Fibroblast of lung (primary cell): ENCODE results near the gene JPH2. TPM values are rescaled to one million over a fixed set of nuclear protein-coding genes. Genes with fewer than 3 reads are reported as not detected.

ENCODE experiments used
- DNase-seq, 2 donors: peaks; one replicate each; pipeline versions ENCODE4 v3.0.0 to v3.0.0-alpha.2; 2010; ENCODE audit warnings: low read depth in 2 of 2
- H2AFZ ChIP-seq: 2 replicates; pipeline ENCODE4 v1.5.1; 2012; ENCODE audit warnings: low read length, control low read depth, inconsistent platforms
- H3K27ac ChIP-seq: 2 replicates; pipeline ENCODE4 v1.5.1; 2011; ENCODE audit warnings: low read length, control low read depth; ENCODE audit not compliant: insufficient read depth
- H3K27me3 ChIP-seq: 2 replicates; pipeline ENCODE4 v1.5.1; 2011; ENCODE audit warnings: mild to moderate bottlenecking, low read length; ENCODE audit not compliant: control insufficient read depth, insufficient read depth
- H3K36me3 ChIP-seq: 2 replicates; pipeline ENCODE4 v1.5.1; 2011; ENCODE audit warnings: low read length; ENCODE audit not compliant: control insufficient read depth, insufficient read depth
- H3K4me1 ChIP-seq: 2 replicates; pipeline ENCODE4 v1.5.1; 2011; ENCODE audit warnings: low read length; ENCODE audit not compliant: control insufficient read depth, insufficient read depth; ENCODE audit errors: extremely low read depth
- H3K4me2 ChIP-seq: 2 replicates; pipeline ENCODE4 v1.5.1; 2011; ENCODE audit warnings: low read length, control low read depth; ENCODE audit not compliant: insufficient read depth; ENCODE audit errors: extremely low read depth
- H3K4me3 ChIP-seq, 4 experiments: fragments of 200-600 bp in 1 of 4; sonication (generic) in 1 of 4; replicated peaks in 1 of 4; 2 replicates each; pipeline ENCODE4 v1.5.1; 2011 to 2016; ENCODE audit warnings: low read length in 4 of 4, low read depth in 3 of 4, mild to moderate bottlenecking in 3 of 4, control low read depth in 2 of 4, inconsistent platforms in 1 of 4, mixed read lengths in 1 of 4; ENCODE audit not compliant: insufficient read depth in 1 of 4; ENCODE audit errors: control extremely low read depth in 1 of 4
- H3K79me2 ChIP-seq: 2 replicates; pipeline ENCODE4 v1.5.1; 2012; ENCODE audit warnings: mild to moderate bottlenecking, low read length, inconsistent platforms; ENCODE audit not compliant: control insufficient read depth, insufficient read depth
- H3K9ac ChIP-seq: 2 replicates; pipeline ENCODE4 v1.5.1; 2011; ENCODE audit warnings: mild to moderate bottlenecking, low read length, control low read depth; ENCODE audit not compliant: insufficient read depth
- H3K9me3 ChIP-seq: 2 replicates; pipeline ENCODE4 v1.5.1; 2012; ENCODE audit warnings: low read depth, low read length; ENCODE audit not compliant: control insufficient read depth, insufficient read depth
- H4K20me1 ChIP-seq: 2 replicates; pipeline ENCODE4 v1.5.1; 2011; ENCODE audit warnings: low read length; ENCODE audit not compliant: control insufficient read depth, insufficient read depth; ENCODE audit errors: extremely low read depth
- EZH2 ChIP-seq: IDR thresholded peaks from 2 replicates; pipeline ENCODE4 v1.5.1; 2012; ENCODE audit warnings: low read length, control low read depth, mild to moderate bottlenecking; ENCODE audit errors: missing control alignments
- polyA plus RNA-seq, 2 donors: library from polyadenylated mRNA; depleted of rRNA in 1 of 2; stranded (reverse) in 1 of 2; unstranded in 1 of 2; fragments of >200 nt; gene quantifications; 2 replicates each; pipeline ENCODE4 v1.2.1, GENCODE V29; 2011 to 2012; ENCODE audit warnings: missing spikeins in 1 of 2
- total RNA-seq: library from RNA; depleted of rRNA; stranded (reverse); fragments of >200 nt; gene quantifications from 2 replicates; pipeline ENCODE4 v1.2.1, GENCODE V29; 2014
- TF ChIP-seq, protein P1 (sequence below), 2 donors: IDR thresholded peaks in 1 of 2; conservative IDR thresholded peaks in 1 of 2; 1 replicate in 1 of 2; 2 replicates in 1 of 2; pipeline ENCODE4 v1.5.1; 2011 to 2012; ENCODE audit warnings: low read length in 2 of 2, control low read depth in 1 of 2, inconsistent platforms in 1 of 2, low read depth in 1 of 2, mild to moderate bottlenecking in 1 of 2

Gene JPH2
- total and polyA plus RNA-seq, 2 donors (not counting 1 experiment from before 2014, with no cell fraction given) = 0.66 to 4.9 TPM

DNA sequence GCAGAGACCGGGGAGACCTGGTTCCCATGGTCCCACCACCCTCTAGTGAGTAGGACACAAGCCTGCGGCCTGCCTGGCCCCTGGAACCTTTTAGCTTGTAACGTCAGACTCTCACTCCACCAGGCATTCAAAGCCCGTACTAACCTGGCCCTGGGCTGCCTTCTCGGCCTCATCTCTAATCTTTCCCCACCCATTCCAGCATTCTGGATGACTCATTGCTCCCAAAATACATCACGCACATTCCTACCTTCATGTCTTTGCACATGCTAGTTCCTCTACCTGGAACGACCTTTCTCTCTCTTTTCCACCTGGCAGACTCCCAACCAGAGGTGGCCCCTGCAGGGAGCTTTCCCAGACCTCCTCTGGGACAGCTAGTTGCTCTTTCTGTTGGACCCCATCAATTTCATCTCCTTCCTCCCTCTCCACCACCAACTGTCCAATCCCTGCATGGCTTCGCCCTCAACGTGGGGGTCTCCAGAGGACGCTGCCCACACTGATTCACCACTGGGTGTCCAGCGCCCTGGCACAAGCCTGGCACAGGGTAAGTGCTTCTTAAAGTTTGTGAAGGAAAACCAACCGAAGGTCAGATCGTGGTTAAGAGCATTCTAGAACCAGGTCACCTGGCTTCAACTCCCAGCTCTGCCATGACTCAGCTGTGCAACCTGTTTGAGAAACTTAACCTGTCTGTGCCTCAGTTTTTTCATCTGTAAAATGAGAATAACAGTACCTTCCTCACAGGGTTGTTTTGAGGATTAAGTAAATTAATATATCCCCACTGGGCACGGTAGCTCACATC, 35.2 kb downstream of the JPH2 start:
- H3K27me3 ChIP-seq = no peaks in the 10 kb centered on the region
- H3K9me3 ChIP-seq = no peaks in the 10 kb centered on the region
- H3K9ac ChIP-seq = no peak overlapping the region
- no peak overlapping the region for H3K4me2 ChIP-seq
- H3K27ac ChIP-seq = no peak overlapping the region
- H3K4me1 ChIP-seq = no peaks in the 10 kb centered on the region
- no peak overlapping the region for H3K4me3 ChIP-seq
- no peaks in the 10 kb centered on the region for H3K79me2 ChIP-seq
- H3K36me3 ChIP-seq = no peaks in the 10 kb centered on the region
- no peak overlapping the region for H2AFZ ChIP-seq
- DNase-seq = peak in 1 of 2 donors; percentile 73
- TF ChIP-seq EZH2 = no peak
- TF ChIP-seq, protein P1, sequence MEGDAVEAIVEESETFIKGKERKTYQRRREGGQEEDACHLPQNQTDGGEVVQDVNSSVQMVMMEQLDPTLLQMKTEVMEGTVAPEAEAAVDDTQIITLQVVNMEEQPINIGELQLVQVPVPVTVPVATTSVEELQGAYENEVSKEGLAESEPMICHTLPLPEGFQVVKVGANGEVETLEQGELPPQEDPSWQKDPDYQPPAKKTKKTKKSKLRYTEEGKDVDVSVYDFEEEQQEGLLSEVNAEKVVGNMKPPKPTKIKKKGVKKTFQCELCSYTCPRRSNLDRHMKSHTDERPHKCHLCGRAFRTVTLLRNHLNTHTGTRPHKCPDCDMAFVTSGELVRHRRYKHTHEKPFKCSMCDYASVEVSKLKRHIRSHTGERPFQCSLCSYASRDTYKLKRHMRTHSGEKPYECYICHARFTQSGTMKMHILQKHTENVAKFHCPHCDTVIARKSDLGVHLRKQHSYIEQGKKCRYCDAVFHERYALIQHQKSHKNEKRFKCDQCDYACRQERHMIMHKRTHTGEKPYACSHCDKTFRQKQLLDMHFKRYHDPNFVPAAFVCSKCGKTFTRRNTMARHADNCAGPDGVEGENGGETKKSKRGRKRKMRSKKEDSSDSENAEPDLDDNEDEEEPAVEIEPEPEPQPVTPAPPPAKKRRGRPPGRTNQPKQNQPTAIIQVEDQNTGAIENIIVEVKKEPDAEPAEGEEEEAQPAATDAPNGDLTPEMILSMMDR (conservative IDR thresholded peaks at IDR 0.05 in 1 of 2, IDR thresholded peaks at IDR 0.05 in 1 of 2; ENCODE audit: low read depth in 1 of 2, low read length in 2 of 2) = no peak
- H4K20me1 ChIP-seq = no peaks in the 10 kb centered on the region

DNA sequence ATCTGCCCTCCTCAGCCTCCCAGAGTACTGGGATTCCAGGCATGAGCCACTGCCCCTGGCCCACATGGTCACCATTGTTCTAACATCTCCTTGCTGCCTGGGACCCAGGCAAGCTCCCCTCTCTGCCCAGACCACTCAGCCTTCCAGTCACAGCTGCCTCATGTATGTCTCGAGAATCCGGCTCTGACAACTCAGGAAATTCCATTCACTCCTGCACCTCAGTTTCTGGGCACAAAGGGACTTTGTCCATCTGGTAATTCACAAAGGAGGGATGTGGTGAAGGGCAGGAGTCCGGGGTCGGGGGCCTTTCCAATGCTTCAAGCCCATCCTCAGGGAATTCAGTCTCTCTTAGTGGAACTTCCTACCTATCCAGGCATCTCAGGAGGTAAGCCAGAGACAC, 40.7 kb downstream of the JPH2 start:
- Histone ChIP-seq H3K4me2 (no peak overlapping the region), H3K9ac (no peak overlapping the region), H3K9me3 (no peaks in the 10 kb centered on the region), H2AFZ (no peak overlapping the region), H3K27me3 (no peaks in the 10 kb centered on the region), H3K4me3 (no peak overlapping the region), H4K20me1 (no peaks in the 10 kb centered on the region), H3K27ac (no peak overlapping the region), H3K79me2 (no peaks in the 10 kb centered on the region), H3K36me3 (no peaks in the 10 kb centered on the region), H3K4me1 (no peaks in the 10 kb centered on the region)
- TF ChIP-seq EZH2 = no peak
- TF ChIP-seq, protein P1 (conservative IDR thresholded peaks at IDR 0.05 in 1 of 2, IDR thresholded peaks at IDR 0.05 in 1 of 2; ENCODE audit: low read depth in 1 of 2, low read length in 2 of 2) = no peak
- DNase-seq = no peak

GRCh38 chr20:44145131-44145775, 41.7 kb downstream of the JPH2 start:
- Histone ChIP-seq H3K9me3 (no peaks in the 10 kb centered on the region), H3K36me3 (no peaks in the 10 kb centered on the region), H3K4me2 (no peak overlapping the region), H2AFZ (no peak overlapping the region), H3K27me3 (no peaks in the 10 kb centered on the region), H3K4me3 (no peak overlapping the region), H3K27ac (no peak overlapping the region), H3K9ac (no peak overlapping the region), H4K20me1 (no peaks in the 10 kb centered on the region), H3K79me2 (no peaks in the 10 kb centered on the region), H3K4me1 (no peaks in the 10 kb centered on the region)
- TF ChIP-seq, protein P1 (conservative IDR thresholded peaks at IDR 0.05 in 1 of 2, IDR thresholded peaks at IDR 0.05 in 1 of 2; ENCODE audit: low read depth in 1 of 2, low read length in 2 of 2) = no peak
- no peak for TF ChIP-seq EZH2
- DNase-seq = peak in 1 of 2 donors; percentile 37
